SK-N-MC (cell line): ENCODE results near the gene LAMTOR2.

Source experiments
- EZH2 ChIP-seq: fragments of 200-600 bp; sonication (generic); IDR thresholded peaks from one replicate; pipeline ENCODE4 v1.6.1; 2017; ENCODE audit warnings: antibody characterized with exemption
- POLR2AphosphoS5 ChIP-seq: IDR thresholded peaks from 2 replicates; pipeline ENCODE4 v1.6.1; 2012; ENCODE audit warnings: mild to moderate bottlenecking, low read depth, low read length, borderline replicate concordance

GRCh38 chr1:156060937-156061636, 6.5 kb downstream of the LAMTOR2 start, which contains the start of gene RAB25:
- TF ChIP-seq EZH2, result no peak
- TF ChIP-seq POLR2AphosphoS5, result no peak
